DMS114 treated with DMSO at 0.1 percent for 48 hours (cell line): ENCODE measurements around the gene HES7.

Experiments
- DNase-seq: peaks from one replicate; lab custom pipeline; 2025; ENCODE audit not compliant: unreplicated experiment; lab: John Stamatoyannopoulos, UW

HES7 gene

GRCh38 chr17:8074554-8074953, 49.4 kb downstream of the HES7 start:
- no peak for DNase-seq

- DNase-seq = peak; percentile 11
These were observed 50.0 kb downstream of the HES7 start for GRCh38 chr17:8073627-8074484.

GRCh38 chr17:8072729-8073461, 51.0 kb downstream of the HES7 start:
- no peak for DNase-seq

GRCh38 chr17:8072341-8072728, 51.6 kb downstream of the HES7 start:
- no peak for DNase-seq

- DNase-seq = no peak
These were observed 52.4 kb downstream of the HES7 start for GRCh38 chr17:8071496-8071895.
